HG03196 (cell line): ENCODE measurements around the gene AGBL5.

ENCODE experiments used
- ATAC-seq: cut with Tn5 transposase; IDR thresholded peaks from one replicate; pipeline ENCODE4 v1.9.1; 2021; ENCODE audit not compliant: unreplicated experiment

The AGBL5 gene

DNA sequence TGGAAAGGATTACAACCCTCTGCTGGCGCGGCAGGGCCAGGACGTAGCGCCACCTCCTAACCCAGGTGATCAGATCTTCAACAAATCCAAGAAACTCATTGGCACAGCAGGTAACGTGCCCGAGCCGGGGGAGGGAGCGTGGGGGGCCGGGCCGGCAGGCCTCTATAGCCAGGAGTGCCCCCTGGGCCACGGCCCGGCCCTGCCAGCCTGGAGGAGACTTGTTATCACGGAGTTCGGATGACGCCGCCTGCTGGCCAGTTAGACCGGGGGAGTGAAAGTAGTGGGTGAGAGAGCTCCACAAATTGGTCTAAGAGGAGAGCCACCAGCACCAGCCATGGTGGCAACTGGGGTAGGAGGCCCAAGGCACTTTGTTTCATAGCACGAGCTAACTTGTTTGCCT is 27.3 kb upstream of the AGBL5 start:
- ATAC-seq = no peak

DNA sequence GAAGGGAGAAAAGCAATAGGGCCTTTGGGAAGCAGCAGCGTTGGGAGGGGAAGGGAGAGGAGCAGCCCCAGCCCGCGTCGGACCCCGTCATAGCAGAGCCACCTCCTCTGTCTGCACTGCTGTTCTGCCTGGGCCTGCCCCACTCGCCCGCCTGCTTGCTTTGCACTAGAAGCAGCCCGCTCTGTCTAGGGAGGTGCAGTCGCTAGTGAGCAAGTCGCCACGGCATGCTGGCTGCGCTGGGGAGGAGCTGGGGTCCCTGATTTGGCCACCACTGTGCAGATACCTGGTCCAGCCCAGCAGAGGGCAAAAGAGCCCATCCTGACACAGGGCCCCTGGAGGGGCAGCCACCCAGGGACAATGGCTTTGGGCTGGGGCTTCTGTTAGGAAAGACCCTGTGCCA is 26.7 kb upstream of the AGBL5 start:
- no peak for ATAC-seq

DNA sequence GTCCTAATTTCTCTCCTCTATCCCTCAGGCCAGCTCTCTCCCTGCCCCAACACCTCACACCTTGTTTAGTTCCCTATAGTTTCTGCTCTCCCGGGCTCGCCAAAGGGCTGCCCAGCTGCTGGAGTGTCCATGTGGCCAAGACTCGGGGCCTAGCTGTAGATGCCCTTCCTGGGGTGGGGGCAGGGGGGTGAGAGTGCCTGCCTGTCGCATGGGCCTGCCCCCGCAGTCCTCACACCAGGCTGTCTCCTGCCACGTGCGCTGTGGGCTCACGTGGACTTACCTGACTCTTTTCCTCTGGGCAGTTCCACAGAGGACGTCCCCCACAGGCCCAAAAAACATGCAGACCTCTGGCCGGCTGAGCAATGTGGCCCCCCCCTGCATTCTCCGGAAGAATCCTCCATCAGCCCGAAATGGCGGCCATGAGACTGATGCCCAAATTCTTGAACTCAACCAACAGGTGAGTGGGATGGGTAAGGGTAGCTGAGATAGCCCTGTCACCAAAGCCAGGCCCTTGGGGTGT is 26.1 kb upstream of the AGBL5 start:
- ATAC-seq = no peak

DNA sequence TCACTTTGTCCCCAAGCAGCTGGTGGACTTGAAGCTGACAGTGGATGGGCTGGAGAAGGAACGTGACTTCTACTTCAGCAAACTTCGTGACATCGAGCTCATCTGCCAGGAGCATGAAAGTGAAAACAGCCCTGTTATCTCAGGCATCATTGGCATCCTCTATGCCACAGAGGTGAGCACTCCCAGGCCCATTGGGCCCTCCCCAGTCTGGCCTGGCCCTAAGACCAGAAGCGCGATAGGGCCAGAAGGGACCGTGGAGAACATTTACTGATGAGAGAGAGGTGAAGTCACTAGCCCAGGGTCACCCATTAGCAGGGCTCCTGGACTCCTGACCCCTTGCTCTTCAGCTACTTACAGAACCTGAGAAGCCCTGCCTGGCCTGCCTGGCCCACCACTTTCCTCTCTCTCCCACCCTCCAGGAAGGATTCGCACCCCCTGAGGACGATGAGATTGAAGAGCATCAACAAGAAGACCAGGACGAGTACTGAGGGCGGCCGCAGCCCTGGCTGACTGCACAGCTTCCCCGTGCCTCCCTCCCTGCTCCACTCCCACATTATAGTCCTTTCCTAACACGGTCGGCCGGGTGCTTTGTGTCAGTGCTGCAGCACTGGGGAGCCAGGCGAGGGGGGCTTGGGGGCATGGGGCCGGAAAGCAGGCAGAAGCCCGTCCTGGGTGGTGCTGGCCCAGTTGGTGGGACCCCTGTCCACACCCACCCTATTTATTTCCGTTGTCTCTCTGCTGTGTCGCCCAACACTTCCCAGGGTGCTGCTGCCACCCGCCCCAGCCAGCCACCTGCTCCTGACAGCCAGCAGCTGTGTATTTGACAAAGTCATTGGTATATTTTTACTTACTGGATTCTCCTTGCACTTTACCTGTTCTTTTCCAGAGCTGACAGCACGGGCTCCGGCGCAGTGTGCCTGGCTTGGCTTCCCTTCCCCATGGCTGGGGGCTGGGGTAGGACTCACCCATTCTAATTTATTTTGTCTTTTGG is 25.3 kb upstream of the AGBL5 start:
- ATAC-seq = no peak

- no peak for ATAC-seq
Measured at GRCh38 chr2:27027211-27027651, 24.2 kb upstream of the AGBL5 start.

DNA sequence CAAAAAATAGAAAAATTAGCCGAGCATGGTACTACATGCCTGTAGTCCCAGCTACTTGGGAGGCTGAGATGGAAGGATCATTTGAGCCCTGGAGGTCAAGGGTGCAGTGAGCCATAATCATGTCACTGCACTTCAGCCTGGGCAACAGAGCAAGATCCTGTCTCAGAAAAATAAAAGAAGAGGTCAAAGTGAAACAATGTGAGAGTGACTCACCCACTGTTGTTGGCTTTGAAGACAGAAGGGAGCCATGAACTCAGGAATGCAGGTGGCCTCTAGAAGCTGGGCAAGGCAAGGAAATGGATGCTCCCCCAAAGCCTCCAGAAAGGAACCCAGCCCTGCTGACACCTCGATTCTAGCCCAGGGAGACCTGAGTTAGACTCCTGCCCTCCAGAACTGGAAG is 22.4 kb upstream of the AGBL5 start:
- no peak for ATAC-seq

DNA sequence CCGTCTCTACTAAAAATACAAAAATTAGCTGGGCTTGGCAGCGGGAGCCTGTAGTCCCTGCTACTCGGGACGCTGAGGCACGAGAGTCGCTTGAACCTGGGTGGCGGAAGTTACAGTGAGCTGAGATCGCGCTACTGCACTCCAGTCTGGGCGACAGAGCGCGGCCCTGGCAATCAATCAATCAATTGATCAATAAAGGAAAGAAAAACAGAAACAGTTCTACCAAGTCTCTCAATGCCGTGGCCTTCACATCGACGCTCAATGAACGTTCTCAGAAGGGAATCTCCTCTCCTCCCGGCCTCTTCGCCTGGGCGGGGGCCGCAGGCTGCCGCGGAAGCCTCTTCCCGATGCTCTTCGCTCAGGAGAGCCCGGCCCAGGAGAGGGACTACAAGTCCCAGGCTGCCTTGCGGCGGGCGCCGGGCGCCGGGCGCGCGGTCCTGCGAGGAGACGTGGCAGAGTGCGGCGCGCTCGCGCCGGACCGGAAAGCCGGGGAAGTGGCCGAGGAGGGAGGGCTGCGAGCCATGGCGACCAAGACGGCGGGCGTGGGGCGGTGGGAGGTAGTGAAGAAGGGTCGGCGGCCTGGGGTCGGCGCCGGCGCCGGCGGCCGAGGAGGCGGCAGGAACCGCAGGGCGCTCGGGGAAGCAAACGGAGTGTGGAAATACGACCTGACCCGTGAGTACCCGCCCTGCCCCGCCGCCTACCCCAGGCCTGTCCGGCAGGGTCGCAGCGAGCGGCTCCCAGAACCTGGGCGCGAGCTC is 18.8 kb upstream of the AGBL5 start, which contains the start of gene TMEM214:
TMEM214 (plus strand) TSS at position 471 of the 758 bp plus-strand sequence; CDS start at position 522, 51 bp downstream.
- ATAC-seq = peak; percentile 91

GRCh38 chr2:27033253-27033852 is 18.1 kb upstream of the AGBL5 start:
- peak; percentile 7 for ATAC-seq

- ATAC-seq = no peak
Measured at GRCh38 chr2:27038012-27038411, 13.5 kb upstream of the AGBL5 start.

DNA sequence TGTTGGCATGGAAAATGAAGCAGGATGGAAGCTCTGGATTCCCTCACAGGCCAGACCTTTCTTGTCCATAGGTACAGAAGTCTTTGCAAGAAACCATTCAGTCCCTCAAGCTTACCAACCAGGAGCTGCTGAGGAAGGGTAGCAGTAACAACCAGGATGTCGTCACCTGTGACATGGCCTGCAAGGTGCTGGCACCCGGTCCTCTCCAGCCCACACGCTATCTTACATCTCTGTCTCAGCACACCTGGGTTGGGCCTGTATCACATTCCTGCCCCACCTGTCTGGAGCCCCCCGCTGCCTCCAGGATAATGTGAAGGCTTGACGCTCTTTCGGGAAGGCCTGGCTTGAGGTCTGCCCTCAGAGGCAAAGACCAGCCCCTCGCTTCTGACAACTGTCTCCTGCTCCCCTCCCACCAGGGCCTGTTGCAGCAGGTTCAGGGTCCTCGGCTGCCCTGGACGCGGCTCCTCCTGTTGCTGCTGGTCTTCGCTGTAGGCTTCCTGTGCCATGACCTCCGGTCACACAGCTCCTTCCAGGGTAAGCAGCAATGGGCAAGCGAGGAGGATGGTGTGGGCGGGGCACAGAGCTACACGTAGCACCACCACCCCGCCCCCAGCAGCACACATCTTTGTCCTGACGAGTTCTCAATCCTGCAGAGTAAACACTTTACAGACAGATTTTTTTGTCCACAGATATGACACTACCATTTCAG is 12.7 kb upstream of the AGBL5 start:
- no peak for ATAC-seq

DNA sequence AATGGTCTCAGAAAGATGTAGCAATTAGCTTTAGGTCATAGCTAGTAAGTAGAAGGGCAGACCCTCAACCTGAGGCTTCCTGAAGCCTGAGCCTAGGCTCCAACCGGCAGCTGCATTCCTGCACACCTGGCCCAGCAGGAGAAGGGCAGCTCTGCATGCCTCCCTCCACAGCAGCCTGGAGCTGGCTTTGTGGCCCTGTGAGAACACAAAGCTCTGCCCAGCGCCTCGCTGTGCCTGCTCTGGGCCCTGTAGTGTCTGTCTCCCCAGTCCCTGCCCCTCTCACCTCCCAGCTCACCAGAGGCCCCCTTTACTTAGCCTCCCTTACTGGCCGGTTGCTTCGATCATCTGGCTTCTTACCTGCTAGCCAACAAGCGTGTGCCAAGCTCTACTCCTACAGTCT is 12.0 kb upstream of the AGBL5 start:
- ATAC-seq = no peak

DNA sequence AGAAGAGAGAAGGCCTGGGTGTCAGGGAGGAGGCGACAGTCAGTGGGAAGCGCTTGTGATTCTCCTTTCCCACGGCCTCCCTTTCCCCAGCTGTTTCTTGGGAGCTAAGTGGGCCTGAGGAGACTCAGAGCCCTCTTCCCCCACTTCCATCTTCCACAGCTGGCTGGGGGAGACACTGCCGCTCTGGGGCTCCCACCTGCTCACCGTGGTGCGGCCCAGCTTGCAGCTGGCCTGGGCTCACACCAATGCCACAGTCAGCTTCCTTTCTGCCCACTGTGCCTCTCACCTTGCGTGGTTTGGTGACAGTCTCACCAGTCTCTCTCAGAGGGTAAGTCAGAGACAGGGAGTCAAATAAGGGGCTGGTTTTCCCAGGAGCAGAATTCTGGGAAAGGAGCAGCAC is 11.6 kb upstream of the AGBL5 start:
- ATAC-seq = no peak

GRCh38 chr2:27040282-27040681 is 11.2 kb upstream of the AGBL5 start:
- ATAC-seq = no peak

DNA sequence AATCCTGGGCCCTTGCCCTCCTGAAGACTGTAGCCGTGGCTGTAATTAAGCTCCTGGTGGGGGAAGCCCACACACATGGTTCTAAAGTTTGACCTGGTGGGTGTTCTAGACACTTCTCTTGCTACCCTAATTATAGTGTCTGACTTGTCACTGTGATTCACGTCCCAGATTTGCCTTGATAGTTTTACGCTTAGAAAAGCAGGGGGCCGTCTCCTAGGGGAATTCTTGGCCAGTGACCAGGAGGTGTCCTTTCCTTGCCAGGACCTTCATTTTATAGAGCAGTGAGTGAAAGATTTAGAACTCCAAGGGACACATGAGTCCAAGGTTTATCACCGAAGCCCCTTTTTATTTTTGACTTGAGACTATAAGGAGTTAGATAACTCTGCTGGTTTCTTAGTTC is 9.7 kb upstream of the AGBL5 start:
- no peak for ATAC-seq

DNA sequence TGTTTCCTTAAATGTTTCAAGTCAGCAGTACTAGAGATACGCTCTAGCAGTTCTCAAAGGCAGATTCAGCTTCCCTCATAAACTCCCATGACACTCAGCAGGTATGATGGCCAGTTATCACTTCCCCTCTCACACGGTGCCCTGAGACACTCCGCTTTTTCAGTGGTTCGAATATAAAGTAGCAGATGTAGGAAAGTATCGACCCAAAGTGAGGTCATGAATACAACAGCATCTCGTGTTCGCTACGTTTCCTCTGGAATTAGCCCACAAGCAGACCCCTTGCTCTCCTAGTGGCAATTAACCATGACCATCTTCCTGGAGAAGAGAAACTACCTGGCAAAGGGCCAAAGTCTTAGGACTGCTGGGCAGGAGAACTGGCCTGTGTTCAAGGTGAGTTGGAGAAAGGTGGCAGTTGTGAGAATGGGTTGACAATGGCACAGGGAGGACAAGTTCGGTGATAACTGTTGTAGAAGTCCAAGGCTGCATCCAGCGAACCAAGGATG is 9.3 kb upstream of the AGBL5 start:
- ATAC-seq = no peak

DNA sequence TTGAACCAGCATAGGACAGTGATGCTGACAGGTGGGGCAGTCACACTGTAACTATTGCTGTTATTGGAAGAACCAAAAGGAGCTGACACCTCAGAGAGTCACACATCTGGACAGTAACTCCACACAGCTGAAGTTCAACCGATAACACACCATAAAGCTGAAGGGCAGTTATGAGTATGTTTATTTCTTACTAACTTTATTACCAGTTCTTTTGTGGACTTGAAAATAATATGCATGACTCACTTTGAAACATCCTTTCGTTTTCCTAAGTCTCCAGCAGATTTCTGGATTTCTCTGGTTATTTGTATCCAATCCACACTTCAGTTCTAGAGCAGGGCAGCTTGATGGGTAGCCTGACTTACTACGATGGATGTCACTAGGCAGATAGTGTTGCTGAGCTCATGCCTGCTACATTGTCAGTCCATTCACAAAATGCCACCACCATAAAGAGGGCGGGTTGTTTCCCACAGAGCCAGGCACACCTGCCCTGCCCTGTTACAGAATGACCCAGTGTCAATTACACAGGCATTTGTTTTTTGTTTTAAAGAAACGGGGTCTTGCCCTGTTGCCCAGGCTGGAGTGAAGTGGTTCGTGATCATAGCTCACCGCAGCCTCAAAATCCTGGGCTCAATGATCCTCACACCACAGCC is 8.4 kb upstream of the AGBL5 start:
- ATAC-seq = no peak

DNA sequence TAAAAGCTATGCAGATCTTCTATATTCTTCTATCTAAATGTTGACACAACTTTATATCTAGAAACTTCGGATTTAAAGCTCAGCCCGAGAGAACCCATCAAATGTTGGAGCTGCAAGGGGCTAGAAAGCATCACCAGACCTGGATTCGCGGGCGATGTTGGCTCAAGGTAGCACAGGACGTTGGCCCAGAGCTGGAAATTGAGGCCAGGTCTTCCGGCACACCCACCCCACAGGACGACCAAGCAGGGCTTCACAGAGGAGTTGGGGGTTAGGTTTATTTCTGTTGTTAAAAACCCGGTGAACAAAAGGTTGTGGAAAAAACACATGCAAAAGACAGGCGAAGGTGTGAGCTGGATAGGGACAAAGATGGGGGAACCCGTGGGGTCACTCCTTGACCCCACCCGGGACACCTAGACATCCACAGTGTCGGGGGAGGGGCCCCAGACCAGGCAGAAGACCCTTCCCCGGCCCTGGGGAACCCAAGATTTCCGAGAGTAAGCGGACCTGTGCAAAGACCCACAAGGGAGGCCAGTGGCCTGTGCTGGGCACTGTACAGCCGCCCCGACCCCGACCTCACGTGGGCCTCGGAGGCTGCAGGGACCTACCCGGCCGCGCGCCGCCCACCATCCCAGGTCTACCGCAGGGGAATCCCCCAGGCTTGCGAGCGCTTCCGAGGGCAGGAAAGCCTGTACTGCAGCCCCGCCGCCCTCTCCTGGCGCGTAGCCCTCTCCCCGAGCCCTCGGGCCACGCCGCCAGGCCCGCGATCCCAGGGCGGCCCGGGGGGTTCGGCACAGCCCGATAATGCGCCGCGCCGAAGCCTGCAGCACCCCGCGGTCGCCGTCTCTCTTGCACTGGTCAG is 1.8 kb upstream of the AGBL5 start:
- peak; percentile 16 for ATAC-seq

- peak; percentile 61 for ATAC-seq
Measured at GRCh38 chr2:27050281-27050995, 1.0 kb upstream of the AGBL5 start.
